Panc1 (cell line): ENCODE data around the gene EBF4. TPM values are rescaled to one million over a fixed set of nuclear protein-coding genes. Genes with fewer than 3 reads are reported as not detected.
A peak's percentile ranks its signal among the peaks of the same experiment; 100 is the strongest.

Experiments
- ATAC-seq: fragments of 200-7000 bp; cut with Tn5 transposase; 2 replicates; pipeline ENCODE4 v1.9.1; 2020; ENCODE audit warnings: mild to moderate bottlenecking, moderate library complexity
- BruUV-seq: library from RNA; stranded (reverse); fragments of 400-500 nt; replicated peaks from 2 replicates; lab custom pipeline; 2021; lab: Mats Ljungman, UMichigan
- CTCF ChIA-PET: fragments of 300-600 bp; sonication (Branson Sonifier 250); formaldehyde crosslinking; loops from one replicate; lab custom pipeline; 2022; ENCODE audit warnings: antibody characterized with exemption; lab: Charles Lee
- POLR2A ChIA-PET: fragments of 300-600 bp; sonication (Branson Sonifier 250); formaldehyde crosslinking; loops from one replicate; lab custom pipeline; 2022; ENCODE audit warnings: antibody characterized with exemption; lab: Charles Lee
- DNase-seq: peaks from one replicate; pipeline ENCODE4 v3.0.0-alpha.2; 2010; ENCODE audit warnings: low read depth, low spot score
- H3K27ac ChIP-seq: 2 replicates; pipeline ENCODE4 v1.5.1; 2011; ENCODE audit warnings: mild to moderate bottlenecking, low read length, inconsistent platforms
- H3K27me3 ChIP-seq: fragments of 200-500 bp; sonication (Bioruptor generic); 2 replicates; pipeline ENCODE4 v1.6.0; 2014; ENCODE audit warnings: low read length, inconsistent platforms; ENCODE audit not compliant: control insufficient read depth, insufficient read depth
- H3K36me3 ChIP-seq: fragments of 200-500 bp; sonication (Bioruptor generic); 2 replicates; pipeline ENCODE4 v1.5.1; 2014; ENCODE audit warnings: inconsistent platforms, mild to moderate bottlenecking, low read length, moderate library complexity; ENCODE audit not compliant: control insufficient read depth, insufficient read depth
- H3K4me1 ChIP-seq: 2 replicates; pipeline ENCODE4 v1.5.1; 2011; ENCODE audit warnings: inconsistent platforms, mild to moderate bottlenecking, low read length, moderate library complexity; ENCODE audit not compliant: control insufficient read depth, insufficient read depth
- H3K4me3 ChIP-seq, 2 experiments: 2 replicates each; pipeline ENCODE4 v1.5.1; 2011 to 2012; ENCODE audit warnings: low read depth in 2 of 2, low read length in 2 of 2, mild to moderate bottlenecking in 2 of 2, inconsistent platforms in 1 of 2, moderate library complexity in 1 of 2
- H3K9me3 ChIP-seq: fragments of 200-500 bp; sonication (Bioruptor generic); 2 replicates; pipeline ENCODE4 v1.5.1; 2014; ENCODE audit warnings: low read depth, mild to moderate bottlenecking, inconsistent platforms, low read length, moderate library complexity; ENCODE audit not compliant: control insufficient read depth, insufficient read depth
- POLR2AphosphoS5 ChIP-seq: IDR thresholded peaks from 2 replicates; pipeline ENCODE4 v1.6.1; 2012; ENCODE audit warnings: mild to moderate bottlenecking, low read depth, low read length, moderate library complexity
- SIN3A ChIP-seq: IDR thresholded peaks from 2 replicates; pipeline ENCODE4 v1.6.1; 2012; ENCODE audit warnings: low read depth, mild to moderate bottlenecking, low read length, moderate library complexity, borderline replicate concordance; ENCODE audit not compliant: insufficient read depth
- TCF7L2 ChIP-seq: IDR thresholded peaks from 2 replicates; pipeline ENCODE4 v1.6.1; 2011; ENCODE audit warnings: mild to moderate bottlenecking, low read depth, low read length, inconsistent platforms
- in situ Hi-C: cut with HindIII; loops from 2 replicates; pipeline ENCODE4 v1.10.0; 2016; ENCODE audit warnings: low sequenced_read_pairs, low pct_unique_long_range_greater_than_20kb
- intact Hi-C: fragments of 100-400 bp; cut with micrococcal nuclease; formaldehyde crosslinking; loops from one replicate; pipeline ENCODE4 v1.10.0; 2022; ENCODE audit not compliant: unreplicated experiment
- total RNA-seq: library from RNA; stranded (reverse); gene quantifications from one replicate; pipeline ENCODE4 v1.2.1, GENCODE V29; 2021; ENCODE audit not compliant: unreplicated experiment
- TF ChIP-seq, protein P1 (sequence below), 2 experiments: IDR thresholded peaks; 2 replicates each; pipeline ENCODE4 v1.6.1; 2011 to 2012; ENCODE audit warnings: low read depth in 2 of 2, control low read depth in 1 of 2, low read length in 1 of 2, mild to moderate bottlenecking in 1 of 2, moderate library complexity in 1 of 2; ENCODE audit not compliant: insufficient read depth in 1 of 2
- TF ChIP-seq, protein P2 (sequence below): fragments of 450-650 bp; IDR thresholded peaks from 2 replicates; pipeline ENCODE4 v1.5.1; 2017; ENCODE audit warnings: mild to moderate bottlenecking

The EBF4 gene
- total RNA-seq, 1 experiment from 2014 or later: 6.8 TPM

DNA sequence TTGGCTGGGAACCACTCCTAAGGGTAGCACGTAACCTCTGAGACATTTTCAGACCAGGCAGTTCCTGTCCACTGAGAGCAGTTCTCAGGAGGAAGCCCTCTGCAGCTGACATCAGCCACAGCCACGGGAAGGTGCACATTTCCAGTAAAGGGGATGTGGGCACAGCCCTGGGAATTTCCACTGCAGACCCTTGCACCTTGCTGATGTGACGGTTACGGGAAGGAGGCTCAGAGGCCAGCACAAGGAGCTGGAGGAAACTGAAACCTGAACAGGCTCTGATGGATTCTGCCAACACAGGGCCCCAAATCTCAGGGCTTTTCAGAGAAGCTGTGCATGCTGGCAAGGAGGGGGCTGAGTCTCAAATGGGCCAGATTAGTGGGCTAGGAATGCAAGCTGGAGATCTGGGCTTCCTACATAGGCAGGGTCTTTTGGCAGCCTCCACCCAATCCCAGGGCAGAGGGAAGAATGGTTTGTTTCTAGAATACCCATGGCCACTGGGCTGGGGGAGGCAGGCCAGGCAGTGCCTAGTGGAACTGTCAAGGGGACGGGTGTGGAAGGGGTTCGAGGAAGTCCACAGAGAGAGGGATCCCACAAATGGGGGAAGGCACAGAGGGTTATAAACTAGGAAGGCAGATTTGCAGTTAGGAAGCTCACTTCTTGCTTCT is 14.2 kb downstream of the EBF4 start:
- Histone ChIP-seq H3K9me3 (no peaks in the 10 kb centered on the region), H3K27ac (no peak overlapping the region), H3K4me3 (no peak overlapping the region), H3K36me3 (no peaks in the 10 kb centered on the region), H3K4me1 (no peaks in the 10 kb centered on the region), H3K27me3 (peaks cover 3% of the 10 kb centered on the region; the same call in 1 of the 2 replicates)
- no TSS peak for BruUV-seq
- DNase-seq (no peak), ATAC-seq (0 out of 2 replicates have a peak, but pooled peaks have one; percentile 8)
- CTCF ChIA-PET: no interaction called here
- intact Hi-C loops: no loop called here
- POLR2A ChIA-PET: interaction anchor here (0.5 kb wide), 1 partner anchor 66 kb away, joined by 4 read pairs; no protein-coding TSS in a partner anchor
- in situ Hi-C loops: no loop called here
- TF ChIP-seq, protein P1, sequence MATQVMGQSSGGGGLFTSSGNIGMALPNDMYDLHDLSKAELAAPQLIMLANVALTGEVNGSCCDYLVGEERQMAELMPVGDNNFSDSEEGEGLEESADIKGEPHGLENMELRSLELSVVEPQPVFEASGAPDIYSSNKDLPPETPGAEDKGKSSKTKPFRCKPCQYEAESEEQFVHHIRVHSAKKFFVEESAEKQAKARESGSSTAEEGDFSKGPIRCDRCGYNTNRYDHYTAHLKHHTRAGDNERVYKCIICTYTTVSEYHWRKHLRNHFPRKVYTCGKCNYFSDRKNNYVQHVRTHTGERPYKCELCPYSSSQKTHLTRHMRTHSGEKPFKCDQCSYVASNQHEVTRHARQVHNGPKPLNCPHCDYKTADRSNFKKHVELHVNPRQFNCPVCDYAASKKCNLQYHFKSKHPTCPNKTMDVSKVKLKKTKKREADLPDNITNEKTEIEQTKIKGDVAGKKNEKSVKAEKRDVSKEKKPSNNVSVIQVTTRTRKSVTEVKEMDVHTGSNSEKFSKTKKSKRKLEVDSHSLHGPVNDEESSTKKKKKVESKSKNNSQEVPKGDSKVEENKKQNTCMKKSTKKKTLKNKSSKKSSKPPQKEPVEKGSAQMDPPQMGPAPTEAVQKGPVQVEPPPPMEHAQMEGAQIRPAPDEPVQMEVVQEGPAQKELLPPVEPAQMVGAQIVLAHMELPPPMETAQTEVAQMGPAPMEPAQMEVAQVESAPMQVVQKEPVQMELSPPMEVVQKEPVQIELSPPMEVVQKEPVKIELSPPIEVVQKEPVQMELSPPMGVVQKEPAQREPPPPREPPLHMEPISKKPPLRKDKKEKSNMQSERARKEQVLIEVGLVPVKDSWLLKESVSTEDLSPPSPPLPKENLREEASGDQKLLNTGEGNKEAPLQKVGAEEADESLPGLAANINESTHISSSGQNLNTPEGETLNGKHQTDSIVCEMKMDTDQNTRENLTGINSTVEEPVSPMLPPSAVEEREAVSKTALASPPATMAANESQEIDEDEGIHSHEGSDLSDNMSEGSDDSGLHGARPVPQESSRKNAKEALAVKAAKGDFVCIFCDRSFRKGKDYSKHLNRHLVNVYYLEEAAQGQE (IDR thresholded peaks at IDR 0.05; ENCODE audit: insufficient read depth in 1 of 2, low read depth in 2 of 2, low read length in 1 of 2): no peak
- TF ChIP-seq SIN3A: no peak
- TF ChIP-seq TCF7L2: no peak
- TF ChIP-seq, protein P2, sequence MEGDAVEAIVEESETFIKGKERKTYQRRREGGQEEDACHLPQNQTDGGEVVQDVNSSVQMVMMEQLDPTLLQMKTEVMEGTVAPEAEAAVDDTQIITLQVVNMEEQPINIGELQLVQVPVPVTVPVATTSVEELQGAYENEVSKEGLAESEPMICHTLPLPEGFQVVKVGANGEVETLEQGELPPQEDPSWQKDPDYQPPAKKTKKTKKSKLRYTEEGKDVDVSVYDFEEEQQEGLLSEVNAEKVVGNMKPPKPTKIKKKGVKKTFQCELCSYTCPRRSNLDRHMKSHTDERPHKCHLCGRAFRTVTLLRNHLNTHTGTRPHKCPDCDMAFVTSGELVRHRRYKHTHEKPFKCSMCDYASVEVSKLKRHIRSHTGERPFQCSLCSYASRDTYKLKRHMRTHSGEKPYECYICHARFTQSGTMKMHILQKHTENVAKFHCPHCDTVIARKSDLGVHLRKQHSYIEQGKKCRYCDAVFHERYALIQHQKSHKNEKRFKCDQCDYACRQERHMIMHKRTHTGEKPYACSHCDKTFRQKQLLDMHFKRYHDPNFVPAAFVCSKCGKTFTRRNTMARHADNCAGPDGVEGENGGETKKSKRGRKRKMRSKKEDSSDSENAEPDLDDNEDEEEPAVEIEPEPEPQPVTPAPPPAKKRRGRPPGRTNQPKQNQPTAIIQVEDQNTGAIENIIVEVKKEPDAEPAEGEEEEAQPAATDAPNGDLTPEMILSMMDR: no peak
- no peak for TF ChIP-seq POLR2AphosphoS5

DNA sequence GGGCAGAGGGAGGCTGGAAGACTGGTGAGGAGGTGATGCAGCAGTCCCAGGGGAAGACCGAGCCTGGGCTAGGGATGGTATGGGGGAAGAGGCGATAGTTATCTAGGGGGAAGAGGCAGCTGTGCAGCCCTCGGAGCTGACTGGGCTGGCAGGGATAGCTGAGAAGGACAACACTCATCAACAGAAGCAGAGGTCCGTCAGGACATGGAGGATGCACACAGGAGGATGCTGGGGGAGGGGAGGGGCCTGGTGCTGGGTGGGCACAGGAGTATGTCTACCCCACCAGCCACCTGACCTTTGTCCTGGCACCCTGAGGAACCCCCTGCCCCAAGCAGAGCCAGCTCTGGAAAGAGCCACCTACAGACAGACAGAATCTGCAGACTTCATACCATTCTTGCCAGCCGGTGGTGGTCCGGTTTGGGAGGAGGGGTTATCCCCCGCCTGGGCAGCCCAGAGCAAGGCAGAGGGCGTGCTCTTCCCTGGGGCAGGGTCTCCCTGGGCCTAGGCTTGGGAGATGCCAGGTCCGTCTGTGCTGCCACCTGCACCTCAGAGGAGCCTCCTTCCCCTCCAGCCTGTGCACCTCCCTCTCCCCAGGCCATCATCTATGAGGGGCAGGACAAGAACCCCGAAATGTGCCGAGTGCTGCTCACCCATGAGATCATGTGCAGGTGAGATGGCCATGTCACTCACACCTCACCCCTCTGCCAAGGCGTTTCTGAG is 14.9 kb downstream of the EBF4 start:
- ATAC-seq (0 out of 2 replicates have a peak, but pooled peaks have one; percentile 42), DNase-seq (no peak)
- BruUV-seq: no TSS peak
- ChIA-PET CTCF (no interaction called here), POLR2A (interaction anchor here (0.5 kb wide), 1 partner anchor 66 kb away, joined by 4 read pairs; no protein-coding TSS in a partner anchor)
- in situ Hi-C loops: no loop called here
- no peak overlapping the region for H3K27ac ChIP-seq
- no peaks in the 10 kb centered on the region for H3K36me3 ChIP-seq
- H3K9me3 ChIP-seq: no peaks in the 10 kb centered on the region
- TF ChIP-seq, protein P1 (IDR thresholded peaks at IDR 0.05; ENCODE audit: insufficient read depth in 1 of 2, low read depth in 2 of 2, low read length in 1 of 2): no peak
- TF ChIP-seq, protein P2: no peak
- no peak for TF ChIP-seq SIN3A
- no peak for TF ChIP-seq POLR2AphosphoS5
- H3K27me3 ChIP-seq: peaks cover 3% of the 10 kb centered on the region; the same call in 1 of the 2 replicates
- H3K4me3 ChIP-seq: no peak overlapping the region
- no peaks in the 10 kb centered on the region for H3K4me1 ChIP-seq
- intact Hi-C loops: no loop called here
